NCI-H82 treated with DMSO at 0.1 percent for 48 hours (cell line): ENCODE data around the gene LILRA6.
"Not testable (repeated sequence)": the region's sequence is repeated elsewhere in the genome, so short reads cannot be mapped to it uniquely, and the experiment has no call there.

ENCODE experiments used
- DNase-seq: peaks from one replicate; lab custom pipeline; 2025; ENCODE audit not compliant: unreplicated experiment; lab: John Stamatoyannopoulos, UW

The LILRA6 gene

GRCh38 chr19:54242646-54243045 lies at the start of gene LILRA6:
LILRA6 (minus strand) TSS chr19:54242790.
- not testable (repeated sequence) for DNase-seq

- not testable (repeated sequence) for DNase-seq
Measured at GRCh38 chr19:54289160-54289559, 46.6 kb upstream of the LILRA6 start.

- DNase-seq = no peak
Measured at GRCh38 chr19:54287456-54287855, 44.9 kb upstream of the LILRA6 start.

- DNase-seq = not testable (repeated sequence)
Measured at GRCh38 chr19:54286283-54286682, 43.7 kb upstream of the LILRA6 start.

- not testable (repeated sequence) for DNase-seq
Measured at GRCh38 chr19:54285427-54286056, 43.0 kb upstream of the LILRA6 start.

- DNase-seq = no peak
Measured at GRCh38 chr19:54282686-54283470, 40.3 kb upstream of the LILRA6 start.

- DNase-seq = not testable (repeated sequence)
Measured at GRCh38 chr19:54281729-54282075, 39.1 kb upstream of the LILRA6 start.

- DNase-seq = no peak
Measured at GRCh38 chr19:54281007-54281728, 38.6 kb upstream of the LILRA6 start, which contains the start of gene LILRB2. LILRB2 (minus strand) TSS chr19:54281110; CDS start chr19:54280496, 614 bp downstream.

- not testable (repeated sequence) for DNase-seq
Measured at GRCh38 chr19:54280441-54280840, 37.9 kb upstream of the LILRA6 start.

- DNase-seq = not testable (repeated sequence)
Measured at GRCh38 chr19:54280025-54280424, 37.4 kb upstream of the LILRA6 start.

GRCh38 chr19:54279406-54279962 lies 36.9 kb upstream of the LILRA6 start:
- no peak for DNase-seq

GRCh38 chr19:54278571-54279195 lies 36.1 kb upstream of the LILRA6 start:
- not testable (repeated sequence) for DNase-seq

- DNase-seq = not testable (repeated sequence)
Measured at GRCh38 chr19:54278056-54278455, 35.5 kb upstream of the LILRA6 start.

GRCh38 chr19:54277111-54277615 lies 34.6 kb upstream of the LILRA6 start:
- DNase-seq = not testable (repeated sequence)

- DNase-seq = no peak
Measured at GRCh38 chr19:54275951-54276350, 33.4 kb upstream of the LILRA6 start.

GRCh38 chr19:54274516-54274915 lies 31.9 kb upstream of the LILRA6 start:
- not testable (repeated sequence) for DNase-seq

- no peak for DNase-seq
Measured at GRCh38 chr19:54273821-54274220, 31.2 kb upstream of the LILRA6 start.

- not testable (repeated sequence) for DNase-seq
Measured at GRCh38 chr19:54272181-54272580, 29.6 kb upstream of the LILRA6 start.

- not testable (repeated sequence) for DNase-seq
Measured at GRCh38 chr19:54271587-54271986, 29.0 kb upstream of the LILRA6 start.

- DNase-seq = no peak
Measured at GRCh38 chr19:54271106-54271505, 28.5 kb upstream of the LILRA6 start.

GRCh38 chr19:54268936-54269335 lies 26.3 kb upstream of the LILRA6 start:
- no peak for DNase-seq
